ENCODE data around the gene FCRL5. TPM values are rescaled to one million over a fixed set of nuclear protein-coding genes. Genes with fewer than 3 reads are reported as not detected.
"Not testable (repeated sequence)": the region's sequence is repeated elsewhere in the genome, so short reads cannot be mapped to it uniquely, and the experiment has no call there.

The FCRL5 gene
- total RNA-seq, 3 donors from 2014 or later: 1.6 to 5.2 TPM; not detected in 1

- intact Hi-C loops (cut with DNase I; ENCODE audit: low total_unique reads): no loop called here
- TF ChIP-seq CTCF (IDR thresholded peaks at IDR 0.05) (no peak), POLR2A (IDR thresholded peaks at IDR 0.05) (no peak), POLR2AphosphoS5 (IDR thresholded peaks at IDR 0.05) (no peak)
- no peaks in the 10 kb centered on the region for H3K27me3 ChIP-seq
These were observed 64.2 kb downstream of the FCRL5 start for GRCh38 chr1:157488156-157488555.

GRCh38 chr1:157487504-157487903 lies 64.8 kb downstream of the FCRL5 start:
- intact Hi-C loops (cut with DNase I; ENCODE audit: low total_unique reads): no loop called here
- H3K36me3 ChIP-seq: no peaks in the 10 kb centered on the region
- H3K27ac ChIP-seq: no peak overlapping the region
- TF ChIP-seq CTCF (IDR thresholded peaks at IDR 0.05): no peak
- no peak for TF ChIP-seq POLR2AphosphoS5 (IDR thresholded peaks at IDR 0.05)
- TF ChIP-seq POLR2A (IDR thresholded peaks at IDR 0.05): no peak
- H3K27me3 ChIP-seq: no peaks in the 10 kb centered on the region
- no peak overlapping the region for H3K4me3 ChIP-seq
- H3K4me1 ChIP-seq: no peaks in the 10 kb centered on the region
- no peaks in the 10 kb centered on the region for H3K9me3 ChIP-seq
- DNase-seq (ENCODE audit: low spot score in 2 of 2): no peak

More at GRCh38 chr1:157488156-157488555, 64.2 kb downstream of the FCRL5 start:
- no peak overlapping the region for H3K4me3 ChIP-seq
- no peak for DNase-seq (ENCODE audit: low spot score in 2 of 2)
- no peaks in the 10 kb centered on the region for H3K4me1 ChIP-seq
- no peaks in the 10 kb centered on the region for H3K9me3 ChIP-seq
- H3K27ac ChIP-seq: no peak overlapping the region
- H3K36me3 ChIP-seq: no peaks in the 10 kb centered on the region

GRCh38 chr1:157487096-157487495 lies 65.2 kb downstream of the FCRL5 start:
- Histone ChIP-seq H3K27ac (no peak overlapping the region), H3K27me3 (no peaks in the 10 kb centered on the region), H3K36me3 (no peaks in the 10 kb centered on the region), H3K4me3 (no peak overlapping the region), H3K4me1 (no peaks in the 10 kb centered on the region), H3K9me3 (no peaks in the 10 kb centered on the region)
- DNase-seq (ENCODE audit: low spot score in 2 of 2): no peak
- TF ChIP-seq CTCF (IDR thresholded peaks at IDR 0.05) (no peak), POLR2A (IDR thresholded peaks at IDR 0.05) (no peak), POLR2AphosphoS5 (IDR thresholded peaks at IDR 0.05) (no peak)
- intact Hi-C loops (cut with DNase I; ENCODE audit: low total_unique reads): no loop called here

- H3K27ac ChIP-seq; intact Hi-C loops (cut with DNase I; ENCODE audit: low total_unique reads); H3K27me3 ChIP-seq; H3K9me3 ChIP-seq; DNase-seq (ENCODE audit: low spot score in 2 of 2); H3K36me3 ChIP-seq; H3K4me1 ChIP-seq; H3K4me3 ChIP-seq: not testable (repeated sequence)
These were observed 65.9 kb downstream of the FCRL5 start for GRCh38 chr1:157486400-157486799.

- Histone ChIP-seq H3K4me1 (no peaks in the 10 kb centered on the region), H3K4me3 (no peak overlapping the region), H3K9me3 (no peaks in the 10 kb centered on the region), H3K36me3 (no peaks in the 10 kb centered on the region), H3K27ac (no peak overlapping the region), H3K27me3 (no peaks in the 10 kb centered on the region)
- no peak for DNase-seq (ENCODE audit: low spot score in 2 of 2)
- intact Hi-C loops (cut with DNase I; ENCODE audit: low total_unique reads): no loop called here
- no peak for TF ChIP-seq CTCF (IDR thresholded peaks at IDR 0.05)
- no peak for TF ChIP-seq POLR2A (IDR thresholded peaks at IDR 0.05)
- no peak for TF ChIP-seq POLR2AphosphoS5 (IDR thresholded peaks at IDR 0.05)
These were observed 66.5 kb downstream of the FCRL5 start for GRCh38 chr1:157485793-157486192.

GRCh38 chr1:157484573-157484972 lies 67.7 kb downstream of the FCRL5 start:
- no peaks in the 10 kb centered on the region for H3K36me3 ChIP-seq
- no peaks in the 10 kb centered on the region for H3K27me3 ChIP-seq
- H3K4me1 ChIP-seq: no peaks in the 10 kb centered on the region
- DNase-seq (ENCODE audit: low spot score in 2 of 2): no peak
- TF ChIP-seq POLR2AphosphoS5 (IDR thresholded peaks at IDR 0.05) (no peak), CTCF (IDR thresholded peaks at IDR 0.05) (no peak), POLR2A (IDR thresholded peaks at IDR 0.05) (no peak)
- no peak overlapping the region for H3K27ac ChIP-seq
- H3K9me3 ChIP-seq: no peaks in the 10 kb centered on the region
- intact Hi-C loops (cut with DNase I; ENCODE audit: low total_unique reads): no loop called here
- H3K4me3 ChIP-seq: no peak overlapping the region

Measured in breast epithelium (tissue), 4 donors.